ENCODE results near the gene NGFR. TPM values are rescaled to one million over a fixed set of nuclear protein-coding genes. Genes with fewer than 3 reads are reported as not detected.

NGFR gene
- total RNA-seq, 2 experiments from 2014 or later, result 0.10 to 1.1 TPM

DNA sequence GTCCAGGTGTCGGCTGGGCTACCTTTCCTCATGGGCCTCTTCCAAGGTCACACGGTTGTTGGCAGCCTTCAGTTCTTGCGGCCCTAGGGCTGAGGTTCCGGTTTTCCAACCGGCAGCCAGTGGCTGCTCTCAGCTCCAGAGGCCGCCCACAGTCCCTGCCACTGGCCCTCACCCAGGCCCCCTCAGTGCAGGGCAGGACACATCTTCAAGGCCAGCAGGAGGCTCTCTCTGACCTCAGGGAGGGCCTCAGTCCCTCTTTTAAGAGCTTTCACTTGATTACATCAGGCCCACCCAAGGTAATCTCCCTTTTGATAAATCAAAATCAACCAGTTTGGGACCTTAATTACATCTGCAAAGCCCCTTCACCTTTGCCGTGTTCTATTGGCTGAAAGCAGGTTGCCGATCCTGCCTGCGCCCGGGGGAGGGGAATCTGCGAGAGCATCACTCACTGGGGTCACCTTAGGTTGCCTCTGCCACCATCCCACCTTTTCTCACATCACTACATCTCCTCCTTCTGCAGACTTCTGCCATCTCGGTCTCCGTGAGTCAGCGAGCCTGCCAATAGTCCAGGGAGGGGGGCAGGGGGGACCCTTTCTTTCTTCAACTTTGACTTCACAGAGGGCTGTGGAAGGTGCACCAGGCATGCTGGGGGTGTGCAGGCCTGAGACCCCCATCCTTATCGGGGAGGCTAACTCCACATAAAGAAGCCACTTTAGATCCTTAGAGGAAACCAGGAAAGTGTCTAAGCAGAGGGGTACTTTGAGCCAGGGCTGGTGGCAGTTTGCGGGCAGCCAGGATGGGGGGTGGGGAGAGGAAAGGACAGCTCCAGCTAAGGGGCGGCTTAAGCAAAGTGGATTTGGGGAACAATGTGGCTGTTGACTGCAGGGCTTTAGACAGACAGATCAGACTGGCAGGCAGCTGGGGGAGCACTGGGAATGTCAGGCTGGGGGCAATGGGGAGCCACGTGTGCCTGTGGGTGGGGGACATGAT is 51.7 kb downstream of the NGFR start:
- no peaks in the 10 kb centered on the region for H3K9me2 ChIP-seq (ENCODE audit: insufficient read depth, low read length)
- TF ChIP-seq, protein P1, sequence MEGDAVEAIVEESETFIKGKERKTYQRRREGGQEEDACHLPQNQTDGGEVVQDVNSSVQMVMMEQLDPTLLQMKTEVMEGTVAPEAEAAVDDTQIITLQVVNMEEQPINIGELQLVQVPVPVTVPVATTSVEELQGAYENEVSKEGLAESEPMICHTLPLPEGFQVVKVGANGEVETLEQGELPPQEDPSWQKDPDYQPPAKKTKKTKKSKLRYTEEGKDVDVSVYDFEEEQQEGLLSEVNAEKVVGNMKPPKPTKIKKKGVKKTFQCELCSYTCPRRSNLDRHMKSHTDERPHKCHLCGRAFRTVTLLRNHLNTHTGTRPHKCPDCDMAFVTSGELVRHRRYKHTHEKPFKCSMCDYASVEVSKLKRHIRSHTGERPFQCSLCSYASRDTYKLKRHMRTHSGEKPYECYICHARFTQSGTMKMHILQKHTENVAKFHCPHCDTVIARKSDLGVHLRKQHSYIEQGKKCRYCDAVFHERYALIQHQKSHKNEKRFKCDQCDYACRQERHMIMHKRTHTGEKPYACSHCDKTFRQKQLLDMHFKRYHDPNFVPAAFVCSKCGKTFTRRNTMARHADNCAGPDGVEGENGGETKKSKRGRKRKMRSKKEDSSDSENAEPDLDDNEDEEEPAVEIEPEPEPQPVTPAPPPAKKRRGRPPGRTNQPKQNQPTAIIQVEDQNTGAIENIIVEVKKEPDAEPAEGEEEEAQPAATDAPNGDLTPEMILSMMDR (conservative IDR thresholded peaks at IDR 0.05; ENCODE audit: low read length), result no peak
- no peak for TF ChIP-seq EZH2phosphoT487 (IDR thresholded peaks at IDR 0.05; ENCODE audit: borderline replicate concordance, low read depth, low read length)
- H2AFZ ChIP-seq (ENCODE audit: low read length), result no peak overlapping the region
- H3K27ac ChIP-seq (ENCODE audit: low read depth, low read length, poor library complexity, severe bottlenecking), result no peak overlapping the region
- no TSS peak for BruUV-seq (replicated peaks)
- CTCF ChIA-PET (ENCODE audit: unreplicated experiment), result no interaction called here
- no peaks in the 10 kb centered on the region for H3K79me2 ChIP-seq (ENCODE audit: insufficient read depth, low read depth, low read length)
- no peaks in the 10 kb centered on the region for H4K20me1 ChIP-seq (ENCODE audit: insufficient read depth, low read length)
- intact Hi-C loops (cut with micrococcal nuclease; ENCODE audit: unreplicated experiment), result no loop called here
- DNase-seq (ENCODE audit: low spot score), result no peak
- no peak overlapping the region for H3K4me3 ChIP-seq (ENCODE audit: low read depth, low read length, poor library complexity, severe bottlenecking)
- H3K9me3 ChIP-seq (ENCODE audit: low read length), result no peaks in the 10 kb centered on the region
- H3K36me3 ChIP-seq (ENCODE audit: insufficient read depth, low read length), result no peaks in the 10 kb centered on the region
- POLR2A ChIA-PET, result no interaction called here
- no peaks in the 10 kb centered on the region for H3K4me1 ChIP-seq (ENCODE audit: insufficient read depth, low read length, poor library complexity, severe bottlenecking)
- H3K4me2 ChIP-seq (ENCODE audit: low read length), result no peak overlapping the region

DNA sequence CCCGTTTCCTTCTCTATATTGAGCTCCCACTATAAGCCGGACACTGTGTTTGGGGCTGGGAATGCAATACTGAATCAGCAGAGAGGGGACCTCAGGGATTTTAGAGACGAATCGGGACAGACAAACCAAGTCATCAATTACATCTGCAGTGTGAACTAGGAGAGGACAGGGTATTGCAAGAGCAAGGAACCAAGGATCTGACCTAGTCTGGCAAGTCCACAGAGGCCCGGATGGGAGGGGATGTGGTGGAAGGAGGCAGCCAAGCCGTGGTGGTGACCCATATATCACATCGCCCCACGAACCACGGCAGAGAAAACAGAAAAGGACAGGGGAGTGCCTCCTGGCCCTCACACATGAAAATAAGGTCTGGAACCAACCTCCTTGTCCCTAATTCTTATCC is 52.5 kb downstream of the NGFR start:
- Histone ChIP-seq H3K4me2 (ENCODE audit: low read length) (no peak overlapping the region), H3K4me3 (ENCODE audit: low read depth, low read length, poor library complexity, severe bottlenecking) (no peak overlapping the region), H2AFZ (ENCODE audit: low read length) (no peak overlapping the region), H3K9me3 (ENCODE audit: low read length) (no peaks in the 10 kb centered on the region), H3K9me2 (ENCODE audit: insufficient read depth, low read length) (no peaks in the 10 kb centered on the region), H4K20me1 (ENCODE audit: insufficient read depth, low read length) (no peaks in the 10 kb centered on the region), H3K4me1 (ENCODE audit: insufficient read depth, low read length, poor library complexity, severe bottlenecking) (no peaks in the 10 kb centered on the region), H3K79me2 (ENCODE audit: insufficient read depth, low read depth, low read length) (no peaks in the 10 kb centered on the region), H3K27ac (ENCODE audit: low read depth, low read length, poor library complexity, severe bottlenecking) (no peak overlapping the region), H3K36me3 (ENCODE audit: insufficient read depth, low read length) (no peaks in the 10 kb centered on the region)
- no peak for DNase-seq (ENCODE audit: low spot score)
- intact Hi-C loops (cut with micrococcal nuclease; ENCODE audit: unreplicated experiment), result no loop called here
- POLR2A ChIA-PET, result no interaction called here
- TF ChIP-seq EZH2phosphoT487 (IDR thresholded peaks at IDR 0.05; ENCODE audit: borderline replicate concordance, low read depth, low read length), result no peak
- TF ChIP-seq, protein P1 (conservative IDR thresholded peaks at IDR 0.05; ENCODE audit: low read length), result no peak
- CTCF ChIA-PET (ENCODE audit: unreplicated experiment), result no interaction called here
- BruUV-seq (replicated peaks), result no TSS peak

DNA sequence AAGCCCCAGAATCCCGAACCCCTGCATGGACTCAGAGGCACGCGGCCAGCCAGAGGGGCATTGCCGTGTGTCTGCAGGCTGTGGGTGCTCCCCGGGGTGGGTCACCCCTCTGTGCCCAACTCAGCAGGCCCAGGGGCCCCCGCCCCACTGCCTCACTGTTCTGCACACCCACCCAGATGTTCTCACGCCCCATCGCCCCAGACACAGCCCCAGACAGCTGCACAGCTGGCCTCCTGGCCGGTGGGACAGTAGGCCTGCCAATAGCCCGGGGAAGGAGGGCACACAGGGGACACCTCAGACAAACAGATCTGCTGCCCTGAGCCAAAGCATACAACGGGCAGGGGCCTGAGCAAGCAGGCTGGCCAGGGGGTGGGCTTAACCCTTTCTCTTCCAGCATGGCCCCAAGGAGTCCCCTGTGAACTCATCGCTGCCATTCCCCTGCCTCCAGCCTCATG is 53.0 kb downstream of the NGFR start:
- Histone ChIP-seq H3K27ac (ENCODE audit: low read depth, low read length, poor library complexity, severe bottlenecking) (no peak overlapping the region), H2AFZ (ENCODE audit: low read length) (no peak overlapping the region), H3K79me2 (ENCODE audit: insufficient read depth, low read depth, low read length) (no peaks in the 10 kb centered on the region), H3K4me3 (ENCODE audit: low read depth, low read length, poor library complexity, severe bottlenecking) (no peak overlapping the region), H3K36me3 (ENCODE audit: insufficient read depth, low read length) (no peaks in the 10 kb centered on the region), H3K4me1 (ENCODE audit: insufficient read depth, low read length, poor library complexity, severe bottlenecking) (no peaks in the 10 kb centered on the region), H3K9me3 (ENCODE audit: low read length) (no peaks in the 10 kb centered on the region), H4K20me1 (ENCODE audit: insufficient read depth, low read length) (no peaks in the 10 kb centered on the region), H3K9me2 (ENCODE audit: insufficient read depth, low read length) (no peaks in the 10 kb centered on the region), H3K4me2 (ENCODE audit: low read length) (no peak overlapping the region)
- no peak for DNase-seq (ENCODE audit: low spot score)
- BruUV-seq (replicated peaks), result no TSS peak
- intact Hi-C loops (cut with micrococcal nuclease; ENCODE audit: unreplicated experiment), result no loop called here
- ChIA-PET POLR2A (no interaction called here), CTCF (ENCODE audit: unreplicated experiment) (no interaction called here)
- TF ChIP-seq, protein P1 (conservative IDR thresholded peaks at IDR 0.05; ENCODE audit: low read length), result no peak
- TF ChIP-seq EZH2phosphoT487 (IDR thresholded peaks at IDR 0.05; ENCODE audit: borderline replicate concordance, low read depth, low read length), result no peak

All from OCI-LY7 (cell line).